Measurements from ENCODE around the gene MAP4K4.

The MAP4K4 gene

DNA sequence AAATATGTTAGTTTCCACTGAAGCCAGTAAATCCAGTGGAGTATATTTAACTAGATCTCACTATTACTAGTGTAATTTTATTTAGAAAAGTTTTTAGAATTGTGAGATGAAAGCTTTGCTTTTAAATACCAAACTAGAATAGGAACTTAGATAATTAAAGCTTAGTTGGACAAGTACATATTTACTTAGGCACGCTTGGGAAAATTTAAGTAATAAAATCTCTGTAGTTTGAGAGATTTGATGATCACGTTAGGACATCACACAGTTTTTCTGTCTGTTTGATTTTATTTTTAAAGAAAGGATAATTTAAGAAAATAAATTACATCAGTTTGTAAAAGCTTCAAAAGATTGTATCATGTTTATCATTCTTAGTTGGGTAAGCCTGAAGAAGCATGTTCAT lies 153.5 kb downstream of the MAP4K4 start:
- Histone ChIP-seq H3K36me3 (ENCODE audit: control insufficient read depth, insufficient read depth, low read length) (peaks cover 4% of the 10 kb centered on the region), H2BK15ac (replicated peaks; ENCODE audit: low read depth) (no peak overlapping the region)
- WGBS (ENCODE audit: extremely low coverage, insufficient coverage, low lambda C conversion rate) = 100% methylated on average over 1 of the region's 2 CpGs

DNA sequence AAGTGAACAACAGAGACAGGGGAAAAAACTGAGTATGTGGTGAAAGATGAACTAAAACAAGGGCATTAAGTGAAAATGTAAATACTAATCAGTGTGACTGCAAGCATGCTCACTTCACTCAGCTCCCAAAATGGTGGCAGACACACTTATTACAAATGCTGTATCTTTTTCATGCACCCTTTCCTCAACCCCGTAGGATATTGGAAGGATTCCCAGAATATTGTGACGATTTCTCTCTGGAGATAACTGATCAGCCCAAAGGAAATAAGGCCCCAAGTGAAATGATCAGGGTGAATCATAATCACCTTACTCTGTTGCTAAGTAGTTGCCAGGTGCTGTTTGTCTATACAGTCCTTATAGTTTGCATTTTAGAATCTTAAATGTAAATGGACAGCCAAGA lies 155.3 kb downstream of the MAP4K4 start:
- H3K79me2 ChIP-seq (ENCODE audit: control insufficient read depth, insufficient read depth, low read length) = no peaks in the 10 kb centered on the region
- H3K4me3 ChIP-seq (ENCODE audit: low read length) = no peak overlapping the region
- no peak overlapping the region for H4K5ac ChIP-seq (ENCODE audit: low read length)
- H3K36me3 ChIP-seq (ENCODE audit: control insufficient read depth, insufficient read depth, low read length) = peaks cover 3% of the 10 kb centered on the region
- no peak for DNase-seq
- peaks cover 2% of the 10 kb centered on the region for H3K79me1 ChIP-seq (ENCODE audit: low read length)
- no peak overlapping the region for H3K18ac ChIP-seq (ENCODE audit: low read length)
- no peak overlapping the region for H2AK5ac ChIP-seq (ENCODE audit: low read length)
- H2BK120ac ChIP-seq (ENCODE audit: low read depth, low read length) = no peak overlapping the region
- no peak overlapping the region for H4K8ac ChIP-seq (ENCODE audit: low read depth, low read length)
- H3K4me1 ChIP-seq (ENCODE audit: control insufficient read depth, low read depth, low read length) = no peaks in the 10 kb centered on the region
- H3K27me3 ChIP-seq (ENCODE audit: insufficient read depth, low read length, poor library complexity) = no peaks in the 10 kb centered on the region
- H3K56ac ChIP-seq (ENCODE audit: low read length) = no peak overlapping the region
- no peak overlapping the region for H2BK5ac ChIP-seq (ENCODE audit: low read length)
- no CpG with 5 or more reads among the region's 2 CpGs for WGBS (ENCODE audit: extremely low coverage, insufficient coverage, low lambda C conversion rate)
- no peak overlapping the region for H3K27ac ChIP-seq (ENCODE audit: low read depth, low read length)
- H3K4ac ChIP-seq (ENCODE audit: low read depth, low read length) = no peak overlapping the region
- H3K4me2 ChIP-seq (ENCODE audit: low read length) = no peak overlapping the region
- no peak overlapping the region for H3K9ac ChIP-seq (ENCODE audit: low read length)
- no peak overlapping the region for H2BK15ac ChIP-seq (replicated peaks; ENCODE audit: low read depth)
- no peak overlapping the region for H3K23ac ChIP-seq (ENCODE audit: low read length)

More for the DNA sequence above, 153.5 kb downstream of the MAP4K4 start:
- Histone ChIP-seq H3K27ac (ENCODE audit: low read depth, low read length) (no peak overlapping the region), H3K27me3 (ENCODE audit: insufficient read depth, low read length, poor library complexity) (no peaks in the 10 kb centered on the region), H2BK5ac (ENCODE audit: low read length) (no peak overlapping the region), H3K9ac (ENCODE audit: low read length) (no peak overlapping the region), H3K79me1 (ENCODE audit: low read length) (peaks cover 2% of the 10 kb centered on the region), H3K79me2 (ENCODE audit: control insufficient read depth, insufficient read depth, low read length) (no peaks in the 10 kb centered on the region), H3K4me2 (ENCODE audit: low read length) (no peak overlapping the region), H3K23ac (ENCODE audit: low read length) (no peak overlapping the region), H3K18ac (ENCODE audit: low read length) (no peak overlapping the region), H3K4ac (ENCODE audit: low read depth, low read length) (no peak overlapping the region), H3K56ac (ENCODE audit: low read length) (no peak overlapping the region), H4K8ac (ENCODE audit: low read depth, low read length) (no peak overlapping the region), H2BK120ac (ENCODE audit: low read depth, low read length) (no peak overlapping the region), H4K5ac (ENCODE audit: low read length) (no peak overlapping the region), H3K4me1 (ENCODE audit: control insufficient read depth, low read depth, low read length) (no peaks in the 10 kb centered on the region), H3K4me3 (ENCODE audit: low read length) (no peak overlapping the region), H2AK5ac (ENCODE audit: low read length) (no peak overlapping the region)
- no peak for DNase-seq

DNA sequence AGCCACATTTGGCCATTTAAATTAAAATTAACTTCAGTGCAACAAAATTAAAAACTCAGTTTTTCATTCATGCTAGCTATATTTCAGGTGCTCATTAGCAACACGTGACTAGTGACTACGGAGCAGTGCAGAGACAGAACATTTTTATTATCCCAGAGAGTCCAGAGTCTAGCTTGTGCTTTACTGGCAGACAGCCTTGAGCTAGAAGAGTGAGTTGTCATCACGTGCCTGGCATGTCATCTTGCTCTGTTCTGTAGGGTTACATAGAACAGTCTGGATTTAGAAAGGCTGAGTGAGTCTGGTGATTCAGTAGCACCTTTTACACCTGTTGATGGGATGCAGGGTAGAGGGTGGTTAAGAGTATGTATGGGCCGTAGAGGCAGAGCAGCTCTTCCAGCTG lies 157.4 kb downstream of the MAP4K4 start:
- H3K36me3 ChIP-seq (ENCODE audit: control insufficient read depth, insufficient read depth, low read length) = peaks cover 1% of the 10 kb centered on the region
- no peak for DNase-seq
- no peak overlapping the region for H4K8ac ChIP-seq (ENCODE audit: low read depth, low read length)
- WGBS (ENCODE audit: extremely low coverage, insufficient coverage, low lambda C conversion rate) = no CpG with 5 or more reads among the region's 4 CpGs
- H3K23ac ChIP-seq (ENCODE audit: low read length) = no peak overlapping the region
- H3K9ac ChIP-seq (ENCODE audit: low read length) = no peak overlapping the region
- no peak overlapping the region for H2BK15ac ChIP-seq (replicated peaks; ENCODE audit: low read depth)
- H3K79me2 ChIP-seq (ENCODE audit: control insufficient read depth, insufficient read depth, low read length) = no peaks in the 10 kb centered on the region
- no peak overlapping the region for H3K27ac ChIP-seq (ENCODE audit: low read depth, low read length)
- H4K5ac ChIP-seq (ENCODE audit: low read length) = no peak overlapping the region
- H2BK120ac ChIP-seq (ENCODE audit: low read depth, low read length) = no peak overlapping the region
- no peaks in the 10 kb centered on the region for H3K79me1 ChIP-seq (ENCODE audit: low read length)
- H3K56ac ChIP-seq (ENCODE audit: low read length) = no peak overlapping the region
- no peak overlapping the region for H2BK5ac ChIP-seq (ENCODE audit: low read length)
- H3K18ac ChIP-seq (ENCODE audit: low read length) = no peak overlapping the region
- no peak overlapping the region for H2AK5ac ChIP-seq (ENCODE audit: low read length)
- H3K27me3 ChIP-seq (ENCODE audit: insufficient read depth, low read length, poor library complexity) = no peaks in the 10 kb centered on the region
- no peaks in the 10 kb centered on the region for H3K4me1 ChIP-seq (ENCODE audit: control insufficient read depth, low read depth, low read length)
- H3K4ac ChIP-seq (ENCODE audit: low read depth, low read length) = no peak overlapping the region
- no peak overlapping the region for H3K4me2 ChIP-seq (ENCODE audit: low read length)
- no peak overlapping the region for H3K4me3 ChIP-seq (ENCODE audit: low read length)

DNA sequence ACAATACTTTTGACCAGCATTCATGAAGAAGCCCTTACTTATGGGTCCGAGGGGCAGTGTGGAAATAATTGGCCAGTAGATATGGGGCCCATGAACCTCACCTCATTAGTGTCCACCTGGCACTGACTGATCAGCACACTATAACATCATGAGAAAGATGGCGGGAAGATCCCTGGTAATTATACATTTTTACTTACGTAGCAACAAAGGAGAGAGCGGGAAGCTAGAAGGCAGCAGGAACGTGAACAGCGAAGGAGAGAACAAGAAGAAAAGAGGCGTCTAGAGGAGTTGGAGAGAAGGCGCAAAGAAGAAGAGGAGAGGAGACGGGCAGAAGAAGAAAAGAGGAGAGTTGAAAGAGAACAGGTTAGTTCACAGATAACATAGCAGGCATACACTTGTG lies 158.3 kb downstream of the MAP4K4 start:
- no peaks in the 10 kb centered on the region for H3K27me3 ChIP-seq (ENCODE audit: insufficient read depth, low read length, poor library complexity)
- H2BK15ac ChIP-seq (replicated peaks; ENCODE audit: low read depth) = no peak overlapping the region
- no peak overlapping the region for H2AK5ac ChIP-seq (ENCODE audit: low read length)
- H3K79me2 ChIP-seq (ENCODE audit: control insufficient read depth, insufficient read depth, low read length) = no peaks in the 10 kb centered on the region
- DNase-seq = no peak
- H3K18ac ChIP-seq (ENCODE audit: low read length) = no peak overlapping the region
- H3K4me2 ChIP-seq (ENCODE audit: low read length) = no peak overlapping the region
- no peak overlapping the region for H3K23ac ChIP-seq (ENCODE audit: low read length)
- H3K4me1 ChIP-seq (ENCODE audit: control insufficient read depth, low read depth, low read length) = no peaks in the 10 kb centered on the region
- no peak overlapping the region for H4K8ac ChIP-seq (ENCODE audit: low read depth, low read length)
- no peak overlapping the region for H2BK120ac ChIP-seq (ENCODE audit: low read depth, low read length)
- no CpG with 5 or more reads among the region's 9 CpGs for WGBS (ENCODE audit: extremely low coverage, insufficient coverage, low lambda C conversion rate)
- no peak overlapping the region for H3K4me3 ChIP-seq (ENCODE audit: low read length)
- no peak overlapping the region for H3K4ac ChIP-seq (ENCODE audit: low read depth, low read length)
- H3K36me3 ChIP-seq (ENCODE audit: control insufficient read depth, insufficient read depth, low read length) = no peaks in the 10 kb centered on the region
- no peak overlapping the region for H2BK5ac ChIP-seq (ENCODE audit: low read length)
- no peak overlapping the region for H4K5ac ChIP-seq (ENCODE audit: low read length)
- no peak overlapping the region for H3K56ac ChIP-seq (ENCODE audit: low read length)
- H3K9ac ChIP-seq (ENCODE audit: low read length) = no peak overlapping the region
- H3K79me1 ChIP-seq (ENCODE audit: low read length) = no peaks in the 10 kb centered on the region
- H3K27ac ChIP-seq (ENCODE audit: low read depth, low read length) = no peak overlapping the region

DNA sequence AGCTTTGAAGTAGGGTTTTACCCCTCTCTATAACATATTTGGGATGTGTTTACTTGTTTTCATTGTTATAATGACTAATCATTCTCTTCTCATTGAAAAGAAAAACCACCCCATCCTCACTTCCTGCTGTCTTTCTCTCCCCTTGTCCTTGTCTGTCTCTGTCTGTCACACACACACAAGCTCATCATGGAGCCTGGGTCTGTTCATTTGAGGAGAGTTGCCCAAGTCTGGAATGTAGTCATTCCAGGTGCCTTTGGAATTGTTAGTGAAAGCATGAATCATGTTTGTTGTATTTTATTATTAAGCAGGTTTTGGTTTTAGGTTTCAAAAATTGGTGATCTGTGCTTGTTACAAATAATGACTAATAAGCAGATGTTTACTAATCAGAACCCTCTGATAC lies 160.7 kb downstream of the MAP4K4 start:
- DNase-seq = no peak
- no peak overlapping the region for H3K4me3 ChIP-seq (ENCODE audit: low read length)
- H2BK15ac ChIP-seq (replicated peaks; ENCODE audit: low read depth) = no peak overlapping the region
- H3K79me1 ChIP-seq (ENCODE audit: low read length) = no peaks in the 10 kb centered on the region
- no peak overlapping the region for H3K4me2 ChIP-seq (ENCODE audit: low read length)
- no peak overlapping the region for H4K8ac ChIP-seq (ENCODE audit: low read depth, low read length)
- H2AK5ac ChIP-seq (ENCODE audit: low read length) = no peak overlapping the region
- H4K5ac ChIP-seq (ENCODE audit: low read length) = no peak overlapping the region
- H3K56ac ChIP-seq (ENCODE audit: low read length) = no peak overlapping the region
- no peak overlapping the region for H3K27ac ChIP-seq (ENCODE audit: low read depth, low read length)
- no peaks in the 10 kb centered on the region for H3K36me3 ChIP-seq (ENCODE audit: control insufficient read depth, insufficient read depth, low read length)
- H3K27me3 ChIP-seq (ENCODE audit: insufficient read depth, low read length, poor library complexity) = no peaks in the 10 kb centered on the region
- H3K18ac ChIP-seq (ENCODE audit: low read length) = no peak overlapping the region
- no peaks in the 10 kb centered on the region for H3K79me2 ChIP-seq (ENCODE audit: control insufficient read depth, insufficient read depth, low read length)
- no peak overlapping the region for H3K23ac ChIP-seq (ENCODE audit: low read length)
- no peak overlapping the region for H2BK5ac ChIP-seq (ENCODE audit: low read length)
- no peak overlapping the region for H3K9ac ChIP-seq (ENCODE audit: low read length)
- H2BK120ac ChIP-seq (ENCODE audit: low read depth, low read length) = no peak overlapping the region
- H3K4me1 ChIP-seq (ENCODE audit: control insufficient read depth, low read depth, low read length) = no peaks in the 10 kb centered on the region
- H3K4ac ChIP-seq (ENCODE audit: low read depth, low read length) = no peak overlapping the region

DNA sequence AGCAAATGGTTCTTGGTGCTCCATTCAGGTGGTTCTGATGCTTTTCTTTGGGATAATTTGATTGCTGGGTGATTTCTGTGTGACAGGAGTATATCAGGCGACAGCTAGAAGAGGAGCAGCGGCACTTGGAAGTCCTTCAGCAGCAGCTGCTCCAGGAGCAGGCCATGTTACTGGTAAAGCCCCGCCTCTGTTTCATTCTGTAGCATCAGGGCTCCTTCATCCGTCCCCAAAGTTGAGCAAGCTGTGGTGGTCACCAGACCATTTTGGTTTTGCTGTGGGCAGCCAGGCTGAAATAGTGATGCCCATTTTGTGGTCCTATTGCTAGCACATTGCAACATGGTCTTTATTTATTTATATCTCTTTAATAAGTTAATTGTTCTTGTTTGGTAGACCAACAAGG lies 161.4 kb downstream of the MAP4K4 start:
- Histone ChIP-seq H3K18ac (ENCODE audit: low read length) (no peak overlapping the region), H3K4me2 (ENCODE audit: low read length) (no peak overlapping the region), H2BK5ac (ENCODE audit: low read length) (no peak overlapping the region), H2AK5ac (ENCODE audit: low read length) (no peak overlapping the region), H3K4ac (ENCODE audit: low read depth, low read length) (no peak overlapping the region), H4K5ac (ENCODE audit: low read length) (no peak overlapping the region), H3K9ac (ENCODE audit: low read length) (no peak overlapping the region), H3K27me3 (ENCODE audit: insufficient read depth, low read length, poor library complexity) (no peaks in the 10 kb centered on the region), H3K4me1 (ENCODE audit: control insufficient read depth, low read depth, low read length) (no peaks in the 10 kb centered on the region), H2BK120ac (ENCODE audit: low read depth, low read length) (no peak overlapping the region), H4K8ac (ENCODE audit: low read depth, low read length) (no peak overlapping the region), H3K56ac (ENCODE audit: low read length) (no peak overlapping the region), H3K4me3 (ENCODE audit: low read length) (no peak overlapping the region), H3K79me1 (ENCODE audit: low read length) (no peaks in the 10 kb centered on the region), H3K79me2 (ENCODE audit: control insufficient read depth, insufficient read depth, low read length) (no peaks in the 10 kb centered on the region), H3K27ac (ENCODE audit: low read depth, low read length) (no peak overlapping the region), H3K23ac (ENCODE audit: low read length) (no peak overlapping the region), H3K36me3 (ENCODE audit: control insufficient read depth, insufficient read depth, low read length) (no peaks in the 10 kb centered on the region), H2BK15ac (replicated peaks; ENCODE audit: low read depth) (no peak overlapping the region)
- WGBS (ENCODE audit: extremely low coverage, insufficient coverage, low lambda C conversion rate) = no CpG with 5 or more reads among the region's 4 CpGs
- DNase-seq = no peak
